ENCODE measurements around the gene APBB3. TPM values are rescaled to one million over a fixed set of nuclear protein-coding genes. Genes with fewer than 3 reads are reported as not detected.
A peak's percentile ranks its signal among the peaks of the same experiment; 100 is the strongest.

Gene APBB3
- total and polyA plus RNA-seq, 9 of the 15 experiments (the other 6 are each of a cell fraction or from before 2014, with no cell fraction given): 0.17 to 24.3 (median 9.5) TPM

GRCh38 chr5:140575309-140575708 lies 10.9 kb upstream of the APBB3 start (continued):
- peak; percentile 85 for TF ChIP-seq REST (IDR thresholded peaks at IDR 0.05; ENCODE audit: borderline replicate concordance)
- TF ChIP-seq REST (CRISPR knock-in tag; IDR thresholded peaks at IDR 0.05; ENCODE audit: low read depth): no peak
- peak; percentile 36 to 86; a peak in 3 of 4 replicates for TF ChIP-seq RAD21 (CRISPR knock-in tag; conservative IDR thresholded peaks at IDR 0.05 in 1 of 2, IDR thresholded peaks at IDR 0.05 in 1 of 2)
- 0 out of 2 replicates have a peak, but pooled peaks have one; percentile 36 for TF ChIP-seq DEAF1 (CRISPR knock-in tag; IDR thresholded peaks at IDR 0.05)
- TF ChIP-seq CTCF (IDR thresholded peaks at IDR 0.05 in 2 of 3, conservative IDR thresholded peaks at IDR 0.05 in 1 of 3; ENCODE audit: insufficient read depth in 2 of 3, low read depth in 1 of 3, low read length in 3 of 3): peak; percentile 74 to 95 (median 82)
- TF ChIP-seq THAP12 (CRISPR knock-in tag; IDR thresholded peaks at IDR 0.05): no peak
- TF ChIP-seq KLF6 (CRISPR knock-in tag; IDR thresholded peaks at IDR 0.05; ENCODE audit: borderline replicate concordance): no peak
- TF ChIP-seq RB1 (IDR thresholded peaks at IDR 0.05; ENCODE audit: low read depth): 0 out of 2 replicates have a peak, but pooled peaks have one; percentile 35
- TF ChIP-seq CTCFL (IDR thresholded peaks at IDR 0.05; ENCODE audit: borderline replicate concordance, insufficient read depth, low read depth, low read length, poor library complexity, severe bottlenecking): peak; percentile 66
- peak in 1 of 2 experiments; percentile 32; a peak in 1 of 4 replicates for TF ChIP-seq RCOR1 (IDR thresholded peaks at IDR 0.05; ENCODE audit: borderline replicate concordance in 1 of 2, low read depth in 2 of 2, low read length in 2 of 2)

Data from K562 (cell line).